Fibroblast of peridontal ligament (primary cell): ENCODE measurements around the gene LNPK.
A peak's percentile ranks its signal among the peaks of the same experiment; 100 is the strongest.
"Not testable (repeated sequence)": the region's sequence is repeated elsewhere in the genome, so short reads cannot be mapped to it uniquely, and the experiment has no call there.

Experiments
- DNase-seq: peaks from one replicate; pipeline ENCODE4 v3.0.0-alpha.2; 2010; ENCODE audit errors: extremely low read depth

Gene LNPK, protein sequence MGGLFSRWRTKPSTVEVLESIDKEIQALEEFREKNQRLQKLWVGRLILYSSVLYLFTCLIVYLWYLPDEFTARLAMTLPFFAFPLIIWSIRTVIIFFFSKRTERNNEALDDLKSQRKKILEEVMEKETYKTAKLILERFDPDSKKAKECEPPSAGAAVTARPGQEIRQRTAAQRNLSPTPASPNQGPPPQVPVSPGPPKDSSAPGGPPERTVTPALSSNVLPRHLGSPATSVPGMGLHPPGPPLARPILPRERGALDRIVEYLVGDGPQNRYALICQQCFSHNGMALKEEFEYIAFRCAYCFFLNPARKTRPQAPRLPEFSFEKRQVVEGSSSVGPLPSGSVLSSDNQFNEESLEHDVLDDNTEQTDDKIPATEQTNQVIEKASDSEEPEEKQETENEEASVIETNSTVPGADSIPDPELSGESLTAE

DNA sequence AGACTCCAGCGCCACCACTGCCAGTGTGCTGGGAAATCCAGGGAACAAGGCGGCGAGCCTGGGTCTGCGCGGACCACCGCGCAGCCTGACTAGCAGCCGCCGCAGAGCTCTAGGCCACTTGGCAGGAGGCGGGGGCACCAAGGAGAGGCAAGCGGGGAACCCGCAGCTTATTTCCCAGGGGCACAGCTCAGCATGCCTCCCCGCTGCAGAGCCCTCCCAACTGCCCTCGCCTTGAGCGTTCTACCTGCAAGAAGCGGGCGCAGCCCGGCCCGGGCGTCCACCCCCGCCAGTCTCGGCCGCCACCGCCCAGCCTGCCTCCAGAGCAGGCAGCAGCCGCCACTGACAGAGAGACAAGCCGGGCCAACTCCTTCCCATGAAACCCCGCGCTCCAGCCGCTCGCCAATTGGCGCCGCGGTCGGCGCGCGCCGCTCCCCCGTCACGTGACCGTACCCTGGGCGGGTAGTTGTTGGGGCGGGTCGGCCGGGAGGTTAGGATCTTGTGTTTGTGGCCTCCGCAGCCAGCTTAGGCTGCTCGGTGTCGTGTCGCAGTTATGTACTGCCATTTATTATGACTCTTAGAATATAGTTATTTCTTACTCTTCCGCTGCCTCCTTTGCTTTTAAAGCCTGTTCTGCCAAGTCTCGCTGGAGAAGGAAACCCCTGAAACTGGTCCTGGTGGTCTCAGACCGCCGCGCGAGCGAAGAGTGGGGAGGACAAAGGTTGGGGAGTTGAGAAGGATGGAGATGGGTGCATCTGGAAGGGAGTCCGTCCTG is at the start of gene LNPK:
Gene LNPK, minus strand, starts transcription at position 352 of the 772 bp plus-strand sequence. CDS start 6,683 bp downstream, outside the sequence.
- DNase-seq, result peak; percentile 79

- no peak for DNase-seq
Observed at GRCh38 chr2:176039375-176039774, 37.3 kb upstream of the LNPK start.

DNA sequence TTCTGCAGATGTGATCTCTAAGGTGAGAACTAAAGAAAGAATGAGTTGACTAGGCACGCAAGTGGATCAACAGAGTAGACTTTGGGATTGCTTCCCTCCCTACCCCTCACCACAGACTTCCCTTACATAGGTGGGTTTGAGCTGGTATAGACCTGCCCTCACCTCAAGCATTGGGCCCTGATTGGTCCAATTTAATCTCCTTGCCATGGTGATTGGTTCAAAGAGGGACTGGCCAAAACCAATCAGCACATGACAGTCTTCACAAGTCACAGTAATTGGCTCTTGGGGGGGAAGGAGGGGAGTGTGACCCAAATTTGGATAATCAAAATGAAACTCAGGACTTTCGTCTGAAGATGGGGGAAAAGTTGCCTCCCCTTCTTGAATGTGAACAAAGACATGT is 36.6 kb upstream of the LNPK start:
- no peak for DNase-seq

GRCh38 chr2:176035013-176035691 is 33.1 kb upstream of the LNPK start:
- DNase-seq, result no peak

DNA sequence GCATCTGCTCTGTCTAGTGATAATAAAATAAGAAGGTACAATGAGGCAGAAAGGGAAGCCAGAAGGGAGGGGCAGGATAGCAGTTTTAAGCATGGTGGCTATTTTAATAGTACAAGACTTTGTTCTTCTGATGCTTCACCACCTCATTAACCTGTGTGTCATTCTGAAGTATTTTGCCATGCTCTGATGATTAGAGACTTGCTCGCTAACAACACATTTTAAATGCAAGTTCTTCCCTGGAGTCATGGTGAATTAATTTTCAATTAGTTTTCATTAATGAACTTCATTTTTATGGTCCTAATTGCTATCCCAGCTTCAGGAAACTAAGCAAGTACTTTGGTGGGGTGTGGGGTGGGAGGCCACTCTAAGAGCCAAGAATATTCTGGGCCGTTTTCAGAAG is 25.7 kb upstream of the LNPK start:
- no peak for DNase-seq

GRCh38 chr2:176025932-176026331 is 23.9 kb upstream of the LNPK start:
- DNase-seq, result no peak

- no peak for DNase-seq
Observed at GRCh38 chr2:176024083-176024482, 22.0 kb upstream of the LNPK start.

DNA sequence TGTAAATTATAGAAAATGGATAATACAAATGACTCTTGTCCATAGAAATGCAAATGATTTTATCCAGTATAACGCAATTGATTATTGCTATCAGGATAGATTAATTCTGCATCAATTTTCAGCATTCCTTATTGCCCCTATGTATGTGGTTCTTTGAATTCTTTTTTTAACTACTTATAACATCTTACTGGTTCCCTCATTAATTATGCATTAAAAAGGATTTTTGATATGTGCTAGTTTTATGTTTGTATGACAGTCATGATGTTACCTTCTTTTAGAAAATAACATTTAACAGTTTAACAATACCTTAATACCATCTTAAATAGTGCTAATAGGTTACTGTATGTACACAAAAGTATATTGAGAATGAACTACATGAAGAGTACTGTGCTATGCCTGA is 20.0 kb upstream of the LNPK start:
- no peak for DNase-seq

DNA sequence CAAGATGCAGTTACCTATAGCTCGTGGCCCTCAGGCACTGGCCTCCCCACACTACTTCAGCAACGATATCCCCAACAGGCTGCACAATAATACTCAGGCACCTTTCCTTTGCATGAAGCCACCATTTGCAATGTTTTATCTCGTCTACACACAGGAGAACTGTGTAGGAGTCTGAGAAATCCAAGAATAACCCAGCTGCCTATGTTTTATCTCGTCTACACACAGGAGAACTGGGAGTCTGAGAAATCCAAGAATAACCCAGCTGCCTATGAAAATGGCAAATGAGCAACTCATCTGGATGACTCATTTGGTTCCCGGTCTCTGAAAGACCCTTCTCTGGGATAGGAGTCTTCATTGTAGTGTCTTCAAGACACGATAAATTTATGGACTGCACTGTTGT is 18.3 kb upstream of the LNPK start:
- DNase-seq, result no peak

DNA sequence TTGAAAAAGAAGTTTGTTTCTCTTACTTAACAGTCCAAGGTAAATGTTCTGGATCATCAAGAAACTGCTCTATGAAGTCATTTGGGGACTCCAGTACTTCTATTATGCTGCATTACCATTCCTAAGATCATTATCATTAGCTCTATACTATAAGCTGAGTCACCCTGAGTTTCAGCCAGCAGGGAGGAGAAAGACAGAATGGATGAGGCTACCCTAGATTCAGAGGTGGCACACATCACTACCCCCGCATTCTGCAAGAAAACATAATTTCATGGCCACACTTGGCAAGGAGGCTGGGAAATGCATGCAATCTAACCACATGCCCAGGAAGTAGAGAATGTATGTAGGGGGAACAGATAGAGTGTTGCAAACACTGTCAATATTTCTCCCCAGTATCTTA is 16.6 kb upstream of the LNPK start:
- DNase-seq, result no peak

GRCh38 chr2:176009445-176009844 is 7.4 kb upstream of the LNPK start:
- DNase-seq, result no peak

- DNase-seq, result no peak
Observed at GRCh38 chr2:176004934-176005333, 2.9 kb upstream of the LNPK start.

GRCh38 chr2:176003958-176004357 is 1.9 kb upstream of the LNPK start:
- no peak for DNase-seq

DNA sequence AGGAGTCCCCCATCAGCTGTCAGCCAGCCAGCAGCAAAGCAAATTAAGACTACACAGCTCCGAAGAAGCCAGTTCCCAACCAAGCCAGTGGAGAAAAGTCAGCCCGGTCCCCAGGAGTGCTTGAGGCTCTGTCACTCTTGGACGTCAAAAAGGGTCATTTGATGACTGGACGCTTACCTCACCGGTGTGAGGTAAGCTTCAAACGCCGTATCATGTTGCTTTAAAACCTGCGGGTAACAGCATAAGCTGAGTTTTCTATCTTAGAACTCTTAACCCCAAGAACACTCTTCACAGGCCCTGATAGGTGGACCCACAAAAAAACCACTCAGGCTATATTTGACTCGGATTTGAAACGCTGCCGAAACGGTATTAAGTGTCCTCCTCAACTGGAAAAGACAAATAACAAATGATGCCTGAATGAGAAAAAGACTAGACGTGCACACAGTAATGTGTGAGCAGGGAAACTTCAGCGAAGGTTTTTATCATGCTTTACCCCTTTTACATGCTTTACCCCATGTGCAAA is 682 bp upstream of the LNPK start:
- DNase-seq, result peak; percentile 29

GRCh38 chr2:176001281-176001915 is 669 bp downstream of the LNPK start:
- peak; percentile 53 for DNase-seq

- no peak for DNase-seq
Observed at GRCh38 chr2:175999283-175999819, 2.7 kb downstream of the LNPK start.

DNA sequence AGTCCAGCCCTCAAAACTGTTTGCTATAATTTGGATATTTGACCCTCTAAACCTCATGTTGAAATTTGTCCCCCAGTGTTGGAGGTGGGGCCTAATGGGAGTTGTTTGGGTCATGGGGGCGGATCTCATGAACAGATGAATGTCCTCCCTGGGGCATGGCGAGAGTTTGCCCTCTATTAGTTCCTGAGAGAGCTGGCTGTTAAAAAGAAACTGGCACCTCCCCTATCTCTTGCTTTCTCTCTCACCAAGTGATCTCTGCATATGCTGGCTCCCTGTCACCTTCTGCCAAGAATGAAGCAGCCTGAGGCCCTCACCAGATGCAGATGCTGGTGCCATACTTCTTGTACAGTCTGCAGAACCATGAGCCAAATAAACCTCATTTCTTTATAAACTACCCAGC is 12.0 kb downstream of the LNPK start:
- DNase-seq, result no peak

DNA sequence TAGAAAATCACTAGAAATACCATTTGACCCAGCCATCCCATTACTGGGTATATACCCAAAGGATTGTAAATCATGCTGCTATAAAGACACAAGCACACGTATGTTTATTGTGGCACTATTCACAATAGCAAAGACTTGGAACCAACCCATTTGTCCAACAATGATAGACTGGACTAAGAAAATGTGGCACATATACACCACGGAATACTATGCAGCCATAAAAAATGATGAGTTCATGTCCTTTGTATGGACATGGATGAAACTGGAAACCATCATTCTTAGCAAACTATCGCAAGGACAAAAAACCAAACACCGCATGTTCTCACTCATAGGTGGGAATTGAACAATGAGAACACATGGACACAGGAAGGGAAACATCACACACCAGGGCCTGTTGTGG is 14.9 kb downstream of the LNPK start:
- not testable (repeated sequence) for DNase-seq

DNA sequence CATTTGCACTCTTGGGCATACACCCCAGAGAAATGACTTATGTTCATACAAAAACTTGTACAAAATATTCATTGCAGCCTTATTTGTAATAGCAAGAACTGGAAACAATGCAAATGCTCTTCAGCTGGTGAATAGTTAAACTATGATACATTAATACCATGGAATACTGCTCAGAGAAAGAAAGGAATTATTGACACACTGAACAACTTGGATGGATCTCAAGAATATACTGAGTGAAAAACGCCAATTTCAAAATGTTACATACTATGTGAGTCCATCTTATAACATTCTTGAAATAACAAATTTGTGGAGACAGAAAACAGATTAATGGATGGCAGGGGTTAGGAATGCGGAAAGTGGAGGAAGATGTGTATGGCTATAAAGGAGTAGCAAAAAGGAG is 17.2 kb downstream of the LNPK start:
- DNase-seq, result peak; percentile 21

- no peak for DNase-seq
Observed at GRCh38 chr2:175981551-175981950, 20.5 kb downstream of the LNPK start.

DNA sequence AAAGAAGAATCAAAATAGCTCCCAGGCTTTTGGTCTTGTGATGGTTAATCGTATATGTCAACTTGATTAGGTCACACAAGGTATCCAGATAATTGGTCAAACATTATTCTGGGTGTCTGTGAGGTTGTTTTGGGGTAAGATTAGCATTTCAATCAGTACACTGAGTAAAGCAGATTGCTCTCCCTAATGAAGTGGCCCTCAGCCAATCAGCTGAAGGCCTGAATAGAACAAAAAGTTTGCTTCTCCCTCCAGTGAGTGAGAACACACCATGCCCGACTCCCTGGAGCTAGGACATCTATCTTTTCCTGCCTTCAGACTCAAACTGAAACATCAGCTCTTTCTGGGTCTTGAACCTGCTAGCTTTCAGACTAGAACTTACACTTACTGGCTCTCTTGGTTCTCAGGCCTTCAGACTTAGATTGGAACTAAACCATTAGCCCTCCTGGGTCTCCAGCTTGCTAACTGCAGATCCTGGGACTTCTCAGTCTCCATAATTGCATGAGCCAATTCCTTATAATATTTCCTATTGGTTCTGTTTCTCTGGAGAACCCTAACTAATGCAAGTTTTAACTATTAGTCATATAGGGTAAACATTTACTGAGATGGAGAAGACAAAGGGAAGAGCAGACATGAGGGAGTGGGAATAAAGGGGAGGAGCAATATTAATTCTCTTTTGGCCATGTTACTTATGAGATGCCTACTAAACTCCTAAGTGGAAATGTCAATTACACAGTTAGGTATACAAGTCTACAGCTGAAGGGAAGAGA is 25.5 kb downstream of the LNPK start:
- DNase-seq, result peak; percentile 32
